GM18498 (cell line): Measurements from ENCODE around the gene ZBTB21.
"Not testable (repeated sequence)": the region's sequence is repeated elsewhere in the genome, so short reads cannot be mapped to it uniquely, and the experiment has no call there.

Source experiments
- ATAC-seq: cut with Tn5 transposase; IDR thresholded peaks from one replicate; pipeline ENCODE4 v1.9.1; 2021; ENCODE audit warnings: mild to moderate bottlenecking, moderate library complexity; ENCODE audit not compliant: unreplicated experiment

Gene ZBTB21

GRCh38 chr21:41995577-41995976 lies 14.6 kb downstream of the ZBTB21 start:
- no peak for ATAC-seq

- not testable (repeated sequence) for ATAC-seq
Measured at GRCh38 chr21:41994613-41995012, 15.5 kb downstream of the ZBTB21 start.

GRCh38 chr21:41993744-41994143 lies 16.4 kb downstream of the ZBTB21 start:
- ATAC-seq: no peak

- ATAC-seq: no peak
Measured at GRCh38 chr21:41992576-41992975, 17.6 kb downstream of the ZBTB21 start.

GRCh38 chr21:41991659-41992058 lies 18.5 kb downstream of the ZBTB21 start:
- no peak for ATAC-seq

GRCh38 chr21:41989698-41990097 lies 20.5 kb downstream of the ZBTB21 start:
- ATAC-seq: no peak

GRCh38 chr21:41987310-41987709 lies 22.9 kb downstream of the ZBTB21 start:
- ATAC-seq: no peak

GRCh38 chr21:41985662-41986416 lies 24.3 kb downstream of the ZBTB21 start:
- ATAC-seq: no peak

- no peak for ATAC-seq
Measured at GRCh38 chr21:41983229-41983628, 26.9 kb downstream of the ZBTB21 start.

- no peak for ATAC-seq
Measured at GRCh38 chr21:41980561-41980960, 29.6 kb downstream of the ZBTB21 start.

- no peak for ATAC-seq
Measured at GRCh38 chr21:41979751-41980369, 30.3 kb downstream of the ZBTB21 start.

- no peak for ATAC-seq
Measured at GRCh38 chr21:41979335-41979734, 30.8 kb downstream of the ZBTB21 start.

GRCh38 chr21:41977034-41977950 lies 32.9 kb downstream of the ZBTB21 start:
- no peak for ATAC-seq

GRCh38 chr21:41976611-41977010 lies 33.5 kb downstream of the ZBTB21 start:
- no peak for ATAC-seq

- ATAC-seq: no peak
Measured at GRCh38 chr21:41975391-41976272, 34.5 kb downstream of the ZBTB21 start.

GRCh38 chr21:41974752-41975053 lies 35.5 kb downstream of the ZBTB21 start:
- no peak for ATAC-seq

GRCh38 chr21:41973861-41974751 lies 36.1 kb downstream of the ZBTB21 start:
- no peak for ATAC-seq

GRCh38 chr21:41973427-41973831 lies 36.7 kb downstream of the ZBTB21 start:
- ATAC-seq: no peak

- ATAC-seq: no peak
Measured at GRCh38 chr21:41972511-41973205, 37.5 kb downstream of the ZBTB21 start.
